ENCODE measurements around the gene PDGFC. TPM values are rescaled to one million over a fixed set of nuclear protein-coding genes. Genes with fewer than 3 reads are reported as not detected.

Gene PDGFC
- total RNA-seq, 1 experiment from 2014 or later: 14.5 TPM

- CTCF ChIA-PET: no interaction called here
- no TSS peak for BruUV-seq (replicated peaks)
- H3K4me3 ChIP-seq (ENCODE audit: low read depth in 2 of 2, low read length in 2 of 2): no peak overlapping the region
Observed at GRCh38 chr4:156774422-156774821, 197.2 kb downstream of the PDGFC start.

GRCh38 chr4:156773648-156774357, 197.8 kb downstream of the PDGFC start:
- POLR2A ChIA-PET: no interaction called here
- Histone ChIP-seq H3K4me1 (ENCODE audit: control insufficient read depth, insufficient read depth, low read length) (peaks cover 10% of the 10 kb centered on the region), H3K4me3 (ENCODE audit: low read depth in 2 of 2, low read length in 2 of 2) (no peak overlapping the region), H3K36me3 (ENCODE audit: control insufficient read depth, insufficient read depth, low read length) (no peaks in the 10 kb centered on the region), H3K27me3 (ENCODE audit: control insufficient read depth, insufficient read depth, low read length) (no peaks in the 10 kb centered on the region), H3K9me3 (ENCODE audit: control insufficient read depth, insufficient read depth, low read depth, low read length) (no peaks in the 10 kb centered on the region), H3K27ac (ENCODE audit: low read length) (peak overlapping the region; percentile 29; the same call in 1 of the 2 replicates)
- ATAC-seq (no peak), DNase-seq (ENCODE audit: low read depth, low spot score) (no peak)
- intact Hi-C loops (cut with micrococcal nuclease; ENCODE audit: unreplicated experiment) (no loop called here), in situ Hi-C loops (cut with HindIII; ENCODE audit: low pct_unique_long_range_greater_than_20kb, low sequenced_read_pairs) (no loop called here)
- TF ChIP-seq POLR2AphosphoS5 (IDR thresholded peaks at IDR 0.05; ENCODE audit: low read depth, low read length) (no peak), TCF7L2 (IDR thresholded peaks at IDR 0.05; ENCODE audit: low read depth, low read length) (no peak), CTCF (IDR thresholded peaks at IDR 0.05) (no peak), REST (IDR thresholded peaks at IDR 0.05; ENCODE audit: insufficient read depth in 1 of 2, low read depth in 2 of 2, low read length in 1 of 2) (no peak), SIN3A (IDR thresholded peaks at IDR 0.05; ENCODE audit: borderline replicate concordance, insufficient read depth, low read depth, low read length) (no peak)
- BruUV-seq (replicated peaks): no TSS peak
- CTCF ChIA-PET: no interaction called here

More at GRCh38 chr4:156774422-156774821, 197.2 kb downstream of the PDGFC start:
- POLR2A ChIA-PET: no interaction called here
- TF ChIP-seq REST (IDR thresholded peaks at IDR 0.05; ENCODE audit: insufficient read depth in 1 of 2, low read depth in 2 of 2, low read length in 1 of 2) (no peak), POLR2AphosphoS5 (IDR thresholded peaks at IDR 0.05; ENCODE audit: low read depth, low read length) (no peak), TCF7L2 (IDR thresholded peaks at IDR 0.05; ENCODE audit: low read depth, low read length) (no peak), CTCF (IDR thresholded peaks at IDR 0.05) (no peak), SIN3A (IDR thresholded peaks at IDR 0.05; ENCODE audit: borderline replicate concordance, insufficient read depth, low read depth, low read length) (no peak)
- H3K27ac ChIP-seq (ENCODE audit: low read length): peak overlapping the region; percentile 29; the same call in 1 of the 2 replicates
- intact Hi-C loops (cut with micrococcal nuclease; ENCODE audit: unreplicated experiment): no loop called here
- peaks cover 10% of the 10 kb centered on the region for H3K4me1 ChIP-seq (ENCODE audit: control insufficient read depth, insufficient read depth, low read length)
- H3K9me3 ChIP-seq (ENCODE audit: control insufficient read depth, insufficient read depth, low read depth, low read length): no peaks in the 10 kb centered on the region
- H3K27me3 ChIP-seq (ENCODE audit: control insufficient read depth, insufficient read depth, low read length): no peaks in the 10 kb centered on the region
- ATAC-seq (no peak), DNase-seq (ENCODE audit: low read depth, low spot score) (no peak)
- no peaks in the 10 kb centered on the region for H3K36me3 ChIP-seq (ENCODE audit: control insufficient read depth, insufficient read depth, low read length)
- in situ Hi-C loops (cut with HindIII; ENCODE audit: low pct_unique_long_range_greater_than_20kb, low sequenced_read_pairs): no loop called here

Data from Panc1 (cell line).